Fibroblast of mammary gland (primary cell): ENCODE data around the gene GSE1.

Source experiments
- DNase-seq: peaks from one replicate; pipeline ENCODE4 v3.0.0-alpha.2; 2010; ENCODE audit warnings: low read depth
- H3K4me3 ChIP-seq: 2 replicates; pipeline ENCODE4 v1.5.1; 2011; ENCODE audit warnings: low read depth, mild to moderate bottlenecking, low read length, moderate library complexity; ENCODE audit not compliant: control insufficient read depth
- TF ChIP-seq, protein P1 (sequence below): conservative IDR thresholded peaks from 2 replicates; pipeline ENCODE4 v1.5.1; 2011; ENCODE audit warnings: low read depth, low read length, inconsistent platforms; ENCODE audit not compliant: control insufficient read depth, insufficient read depth

Gene GSE1

GRCh38 chr16:85664580-85665372 is 51.7 kb downstream of the GSE1 start:
- TF ChIP-seq, protein P1, sequence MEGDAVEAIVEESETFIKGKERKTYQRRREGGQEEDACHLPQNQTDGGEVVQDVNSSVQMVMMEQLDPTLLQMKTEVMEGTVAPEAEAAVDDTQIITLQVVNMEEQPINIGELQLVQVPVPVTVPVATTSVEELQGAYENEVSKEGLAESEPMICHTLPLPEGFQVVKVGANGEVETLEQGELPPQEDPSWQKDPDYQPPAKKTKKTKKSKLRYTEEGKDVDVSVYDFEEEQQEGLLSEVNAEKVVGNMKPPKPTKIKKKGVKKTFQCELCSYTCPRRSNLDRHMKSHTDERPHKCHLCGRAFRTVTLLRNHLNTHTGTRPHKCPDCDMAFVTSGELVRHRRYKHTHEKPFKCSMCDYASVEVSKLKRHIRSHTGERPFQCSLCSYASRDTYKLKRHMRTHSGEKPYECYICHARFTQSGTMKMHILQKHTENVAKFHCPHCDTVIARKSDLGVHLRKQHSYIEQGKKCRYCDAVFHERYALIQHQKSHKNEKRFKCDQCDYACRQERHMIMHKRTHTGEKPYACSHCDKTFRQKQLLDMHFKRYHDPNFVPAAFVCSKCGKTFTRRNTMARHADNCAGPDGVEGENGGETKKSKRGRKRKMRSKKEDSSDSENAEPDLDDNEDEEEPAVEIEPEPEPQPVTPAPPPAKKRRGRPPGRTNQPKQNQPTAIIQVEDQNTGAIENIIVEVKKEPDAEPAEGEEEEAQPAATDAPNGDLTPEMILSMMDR, result no peak
- no peak overlapping the region for H3K4me3 ChIP-seq

DNA sequence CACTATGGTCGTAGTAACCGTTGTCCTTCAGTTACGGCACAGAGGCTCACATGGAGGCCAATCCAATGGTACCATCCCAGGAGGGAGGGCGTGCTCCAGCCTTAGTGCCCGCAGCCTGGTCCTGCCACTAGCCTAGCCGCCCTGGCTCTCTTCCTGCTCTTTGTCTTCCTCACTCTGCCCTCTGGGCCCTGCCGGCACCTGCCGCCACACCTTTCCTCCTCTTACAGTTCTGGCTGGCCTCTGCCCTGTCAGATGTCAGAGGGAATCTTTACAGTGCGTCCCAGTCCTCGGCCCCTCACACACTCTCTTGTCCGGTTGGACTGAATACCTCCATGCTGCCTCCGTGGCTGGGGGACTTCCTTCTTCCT is 52.2 kb downstream of the GSE1 start:
- H3K4me3 ChIP-seq, result no peak overlapping the region
- TF ChIP-seq, protein P1, result no peak
- DNase-seq, result no peak

More at GRCh38 chr16:85664580-85665372, 51.7 kb downstream of the GSE1 start:
- no peak for DNase-seq

DNA sequence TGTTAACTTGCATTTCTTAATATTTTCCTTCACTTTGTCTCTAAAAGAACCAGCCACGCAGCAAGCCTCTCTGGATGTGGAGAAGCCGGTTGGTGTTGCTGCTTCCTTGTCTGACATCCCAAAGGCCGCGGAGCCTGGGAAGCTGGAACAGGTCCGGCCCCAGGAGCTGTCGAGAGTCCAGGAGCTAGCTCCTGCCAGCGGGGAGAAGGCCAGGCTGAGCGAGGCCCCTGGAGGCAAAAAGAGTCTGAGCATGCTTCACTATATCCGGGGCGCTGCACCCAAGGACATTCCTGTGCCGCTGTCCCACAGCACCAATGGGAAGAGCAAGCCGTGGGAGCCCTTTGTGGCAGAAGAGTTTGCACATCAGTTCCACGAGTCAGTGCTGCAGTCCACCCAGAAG is 52.8 kb downstream of the GSE1 start:
- DNase-seq, result no peak
- no peak overlapping the region for H3K4me3 ChIP-seq
- TF ChIP-seq, protein P1, result no peak

- TF ChIP-seq, protein P1, result no peak
- no peak for DNase-seq
- no peak overlapping the region for H3K4me3 ChIP-seq
These were observed 54.1 kb downstream of the GSE1 start for GRCh38 chr16:85667261-85667660.

DNA sequence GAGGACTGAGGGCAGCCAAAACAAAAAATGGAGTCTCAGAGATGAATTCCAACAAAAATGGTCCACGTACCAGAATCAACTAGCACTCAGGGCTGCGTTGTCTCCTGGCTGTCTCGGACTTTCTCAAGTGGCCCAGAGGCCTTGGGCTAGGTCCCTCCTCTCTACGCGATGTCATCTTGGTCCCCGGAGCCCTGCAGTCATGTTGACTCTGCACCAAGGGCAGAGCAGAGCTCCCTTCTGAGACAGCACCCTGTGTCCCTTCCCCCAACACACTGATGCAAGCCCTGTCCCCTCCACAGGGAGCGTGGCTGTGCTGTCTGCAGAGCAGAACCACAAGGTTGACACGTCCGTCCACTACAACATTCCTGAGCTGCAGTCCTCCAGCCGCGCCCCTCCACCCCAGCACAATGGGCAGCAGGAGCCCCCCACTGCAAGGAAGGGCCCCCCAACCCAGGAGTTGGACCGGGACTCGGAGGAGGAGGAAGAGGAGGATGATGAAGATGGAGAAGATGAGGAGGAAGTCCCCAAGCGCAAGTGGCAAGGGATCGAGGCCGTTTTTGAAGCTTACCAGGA is 54.8 kb downstream of the GSE1 start:
- TF ChIP-seq, protein P1, result no peak
- no peak for DNase-seq
- no peak overlapping the region for H3K4me3 ChIP-seq

GRCh38 chr16:85668676-85669424 is 55.7 kb downstream of the GSE1 start:
- no peak for DNase-seq
- no peak overlapping the region for H3K4me3 ChIP-seq
- TF ChIP-seq, protein P1, result no peak
